ENCODE measurements around the gene ACTC1. TPM values are rescaled to one million over a fixed set of nuclear protein-coding genes. Genes with fewer than 3 reads are reported as not detected.

Gene ACTC1
- total and polyA plus RNA-seq, 8 donors: 0.94 to 4.5 (median 2.0) TPM

GRCh38 chr15:34793071-34793470, 2.3 kb downstream of the ACTC1 start:
- Histone ChIP-seq H3K27ac (no peak overlapping the region), H3K4me3 (no peak overlapping the region), H3K36me3 (no peaks in the 10 kb centered on the region), H3K4me1 (peaks cover 0 to 5% of the 10 kb centered on the region in 2 donors), H3K9me3 (no peaks in the 10 kb centered on the region), H3K27me3 (peaks cover 29 to 71% of the 10 kb centered on the region in 2 donors)
- no peak for DNase-seq
- no peak for ATAC-seq
- intact Hi-C loops (cut with DNase I): no loop called here
- TF ChIP-seq CTCF (IDR thresholded peaks at IDR 0.05): no peak

- no peak overlapping the region for H3K27ac ChIP-seq
- no peak overlapping the region for H3K4me3 ChIP-seq
- no peaks in the 10 kb centered on the region for H3K36me3 ChIP-seq
- H3K4me1 ChIP-seq: peaks cover 0 to 5% of the 10 kb centered on the region in 2 donors
- peaks cover 29 to 57% of the 10 kb centered on the region in 2 donors for H3K27me3 ChIP-seq
- no peaks in the 10 kb centered on the region for H3K9me3 ChIP-seq
- TF ChIP-seq CTCF (IDR thresholded peaks at IDR 0.05): no peak
- DNase-seq: no peak
- intact Hi-C loops (cut with DNase I): no loop called here
- no peak for ATAC-seq
These were observed 3.6 kb downstream of the ACTC1 start for GRCh38 chr15:34791701-34792100.

- Histone ChIP-seq H3K27me3 (peaks cover 19 to 41% of the 10 kb centered on the region in 2 donors), H3K36me3 (no peaks in the 10 kb centered on the region), H3K27ac (no peak overlapping the region), H3K4me3 (no peak overlapping the region), H3K4me1 (peaks cover 0 to 2% of the 10 kb centered on the region in 2 donors), H3K9me3 (no peaks in the 10 kb centered on the region)
- DNase-seq (no peak), ATAC-seq (no peak)
- TF ChIP-seq CTCF (IDR thresholded peaks at IDR 0.05): no peak
- intact Hi-C loops (cut with DNase I): no loop called here
These were observed 5.2 kb downstream of the ACTC1 start for GRCh38 chr15:34790121-34790520.

GRCh38 chr15:34789326-34789725, 6.0 kb downstream of the ACTC1 start:
- no peaks in the 10 kb centered on the region for H3K36me3 ChIP-seq
- no peak overlapping the region for H3K4me3 ChIP-seq
- no peak for TF ChIP-seq CTCF (IDR thresholded peaks at IDR 0.05)
- H3K27me3 ChIP-seq: peaks cover 11 to 33% of the 10 kb centered on the region in 2 donors
- no peaks in the 10 kb centered on the region for H3K4me1 ChIP-seq
- intact Hi-C loops (cut with DNase I): no loop called here
- H3K27ac ChIP-seq: no peak overlapping the region
- H3K9me3 ChIP-seq: no peaks in the 10 kb centered on the region
- no peak for ATAC-seq
- DNase-seq: no peak

- DNase-seq (no peak), ATAC-seq (no peak)
- no peak for TF ChIP-seq CTCF (IDR thresholded peaks at IDR 0.05)
- peaks cover 0 to 7% of the 10 kb centered on the region in 2 donors for H3K27me3 ChIP-seq
- H3K9me3 ChIP-seq: no peaks in the 10 kb centered on the region
- H3K4me1 ChIP-seq: no peaks in the 10 kb centered on the region
- H3K4me3 ChIP-seq: no peak overlapping the region
- no peaks in the 10 kb centered on the region for H3K36me3 ChIP-seq
- no peak overlapping the region for H3K27ac ChIP-seq
- intact Hi-C loops (cut with DNase I): no loop called here
These were observed 9.1 kb downstream of the ACTC1 start for GRCh38 chr15:34786206-34786605.
